Measurements from ENCODE around the gene MYO3B.

- no peak for TF ChIP-seq CTCF (conservative IDR thresholded peaks at IDR 0.05; ENCODE audit: low read length)
- no peak for TF ChIP-seq EZH2phosphoT487 (IDR thresholded peaks at IDR 0.05; ENCODE audit: borderline replicate concordance, low read depth, low read length)
Observed at GRCh38 chr2:170656669-170657068, 478.7 kb downstream of the MYO3B start.
